Activated CD4-positive, alpha-beta T cell treated with anti-CD3 and anti-CD28 coated beads, Interleukin-2, Interleukin-4, amounts not matched to agents 100 ng/mL and 50 ng/mL, durations not matched to agents 16 hours and 8 hours (primary cell): ENCODE data around the gene ANKRD34B.
A peak's percentile ranks its signal among the peaks of the same experiment; 100 is the strongest.

Experiments used
- DNase-seq: peaks from one replicate; pipeline ENCODE4 v3.0.0-alpha.2; 2020; ENCODE audit warnings: low spot score

ANKRD34B gene

DNA sequence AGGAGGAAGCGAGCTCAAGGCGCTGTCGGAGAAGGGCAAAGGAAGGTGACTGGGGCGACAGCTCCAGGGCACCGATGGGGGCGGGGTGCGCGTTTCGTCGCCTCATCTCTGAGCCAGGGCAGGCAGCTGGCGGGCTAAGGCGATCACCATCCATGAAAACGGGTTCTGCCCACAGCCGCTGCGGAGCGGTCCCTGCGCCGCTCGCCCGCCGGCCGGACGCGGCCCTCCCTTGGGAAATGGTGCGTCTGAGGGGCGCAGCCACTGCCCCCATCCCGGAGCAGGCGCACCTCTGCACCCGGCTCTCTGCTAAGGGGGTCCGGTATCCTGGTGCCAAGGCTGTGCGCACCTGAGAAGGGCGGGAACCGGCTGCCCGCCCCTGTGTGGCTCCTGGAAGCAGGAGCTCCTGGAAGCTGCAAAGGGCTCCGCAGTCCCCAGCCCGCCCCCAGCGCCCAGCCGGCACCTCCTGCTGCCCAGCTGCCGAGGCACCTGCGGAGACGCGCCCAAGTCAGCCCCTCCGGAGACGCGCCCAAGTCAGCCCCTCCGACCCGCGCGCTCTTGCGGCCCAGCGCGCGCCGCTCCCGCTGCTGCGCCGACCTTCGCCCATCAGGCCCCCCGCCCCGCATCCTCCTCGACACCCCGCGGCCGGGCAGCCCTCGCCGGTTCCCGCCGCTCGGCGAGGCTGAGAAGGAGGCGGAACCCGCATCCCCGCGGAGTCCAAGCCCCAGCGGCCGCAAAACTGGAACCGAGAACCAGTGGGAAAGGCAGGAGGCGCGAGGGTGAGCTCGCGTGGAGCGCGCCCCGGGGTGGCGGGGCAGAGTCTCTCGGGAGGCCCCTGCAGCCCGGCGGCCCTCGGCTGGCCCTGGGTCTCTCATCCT, 757 bp downstream of the ANKRD34B start:
- DNase-seq, result no peak

DNA sequence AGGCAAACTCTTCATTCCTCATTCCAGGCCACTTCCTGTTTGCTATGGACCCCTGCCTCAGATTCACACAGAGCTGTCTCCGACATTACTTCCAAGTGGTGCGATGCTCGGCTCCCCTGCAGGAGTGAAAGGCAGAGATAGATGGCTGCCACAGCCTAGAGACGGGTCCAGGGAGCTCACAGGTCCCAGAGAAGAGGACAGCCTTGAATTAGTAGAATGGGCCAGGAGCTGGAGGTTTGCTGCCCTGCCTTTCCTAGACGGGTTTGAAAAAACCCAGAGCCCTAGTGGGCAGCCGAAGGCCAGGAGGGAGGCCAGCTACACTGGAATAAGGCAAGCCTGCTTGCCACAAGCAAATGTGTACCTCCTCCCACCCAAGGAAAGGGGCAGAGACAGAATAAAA, 1.8 kb downstream of the ANKRD34B start:
- no peak for DNase-seq

DNA sequence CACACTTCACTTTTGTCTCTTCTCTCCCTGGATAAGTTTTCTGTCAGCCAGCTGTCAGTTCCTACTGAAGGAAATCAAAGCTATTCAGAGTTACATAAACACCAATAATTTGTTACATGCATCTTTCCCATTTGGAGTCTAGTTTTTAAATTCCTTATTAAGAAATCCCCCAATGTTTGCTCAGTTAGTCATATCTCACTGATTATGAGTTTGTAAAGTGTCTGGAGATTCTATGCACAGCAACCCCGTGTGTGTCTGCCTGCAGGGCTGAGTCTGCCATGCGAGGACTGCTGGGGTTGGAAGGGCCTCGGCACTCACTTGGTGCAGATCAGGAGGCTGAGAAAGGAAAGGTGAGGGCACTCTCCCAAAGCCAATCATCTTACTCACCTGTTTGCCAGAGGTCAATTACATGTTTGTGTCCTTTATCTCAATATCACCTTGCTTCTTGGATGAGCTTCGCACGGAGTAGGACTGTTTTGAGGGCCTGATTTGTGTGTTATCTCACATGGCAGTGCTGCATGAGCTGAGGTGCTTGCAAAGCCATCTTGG, 3.3 kb downstream of the ANKRD34B start:
- DNase-seq, result no peak

DNA sequence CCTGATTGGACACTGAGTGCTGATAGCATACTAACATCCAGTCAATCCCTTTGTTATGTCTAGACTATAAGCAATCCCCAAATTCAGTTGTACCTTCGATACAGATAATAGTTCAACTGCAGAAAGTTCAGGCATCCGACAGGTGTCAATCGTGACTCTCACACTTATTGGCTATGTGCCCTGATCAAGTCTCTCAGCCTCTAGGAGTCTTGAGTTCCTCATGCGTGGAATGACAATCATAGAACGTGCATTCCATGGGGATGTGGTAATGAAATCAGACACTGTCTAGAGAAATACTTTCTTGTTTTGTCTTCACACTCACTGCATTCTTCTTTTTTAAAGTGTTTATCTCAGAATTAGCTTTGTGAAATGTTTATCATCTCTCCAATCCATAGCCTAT, 4.8 kb downstream of the ANKRD34B start:
- DNase-seq, result no peak

DNA sequence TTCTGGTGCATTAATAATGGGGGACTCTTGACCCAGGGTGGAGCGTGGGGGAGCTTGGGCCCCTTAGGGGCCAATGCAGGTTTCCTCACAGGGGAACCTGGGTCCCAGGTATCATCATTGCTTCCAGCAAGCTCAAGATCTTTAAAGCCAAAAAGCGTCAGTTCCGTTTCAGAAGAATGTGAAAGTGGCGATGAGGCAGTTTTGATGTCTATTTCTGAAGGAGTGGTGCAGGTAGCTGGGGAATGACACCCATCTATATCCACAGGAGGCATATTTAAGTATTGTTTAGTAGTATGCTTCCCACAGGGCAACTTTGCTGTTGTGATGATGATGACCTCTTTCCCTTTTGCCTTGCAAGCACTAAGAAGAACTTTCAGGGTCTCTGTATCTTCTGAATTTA, 10.8 kb downstream of the ANKRD34B start:
- DNase-seq, result no peak

DNA sequence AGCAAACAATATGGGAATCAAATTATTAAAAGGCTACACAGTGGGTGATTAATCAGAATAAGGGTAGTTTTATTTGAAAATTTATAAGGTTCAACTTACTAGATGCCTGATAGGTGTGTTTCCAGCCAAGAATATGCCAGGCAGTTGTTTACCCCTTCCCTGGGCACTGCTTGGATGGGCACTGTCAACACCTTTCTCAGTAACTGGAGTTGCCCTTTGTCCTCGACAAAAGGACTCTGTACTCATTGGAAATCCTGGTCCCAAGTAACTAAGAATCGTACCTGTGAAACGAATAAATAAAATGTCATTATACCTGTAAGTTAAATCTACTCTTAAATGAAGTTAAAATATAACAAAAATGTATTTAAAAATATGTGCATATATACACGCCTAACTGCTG, 15.0 kb downstream of the ANKRD34B start:
- DNase-seq, result no peak

DNA sequence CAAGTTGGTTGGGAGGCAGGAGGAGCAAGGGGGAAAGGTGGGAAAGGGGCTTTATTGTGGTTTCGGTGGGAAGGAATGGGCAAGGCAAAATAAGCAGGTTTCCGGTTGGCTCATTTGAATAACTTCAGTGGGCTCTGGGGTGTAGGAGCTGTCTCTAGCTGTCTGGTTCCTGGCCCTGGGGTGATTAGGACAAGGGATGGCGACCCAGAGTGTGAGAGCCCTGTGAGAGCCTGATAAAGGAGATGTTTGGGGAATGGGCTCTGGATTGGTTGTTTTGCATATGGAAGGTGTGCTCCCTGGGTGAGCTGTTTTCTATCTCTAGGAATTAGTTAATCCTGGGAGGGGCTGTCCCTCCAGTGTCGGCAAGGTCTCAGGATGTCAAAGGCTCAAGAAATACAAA, 15.4 kb downstream of the ANKRD34B start:
- no peak for DNase-seq

DNA sequence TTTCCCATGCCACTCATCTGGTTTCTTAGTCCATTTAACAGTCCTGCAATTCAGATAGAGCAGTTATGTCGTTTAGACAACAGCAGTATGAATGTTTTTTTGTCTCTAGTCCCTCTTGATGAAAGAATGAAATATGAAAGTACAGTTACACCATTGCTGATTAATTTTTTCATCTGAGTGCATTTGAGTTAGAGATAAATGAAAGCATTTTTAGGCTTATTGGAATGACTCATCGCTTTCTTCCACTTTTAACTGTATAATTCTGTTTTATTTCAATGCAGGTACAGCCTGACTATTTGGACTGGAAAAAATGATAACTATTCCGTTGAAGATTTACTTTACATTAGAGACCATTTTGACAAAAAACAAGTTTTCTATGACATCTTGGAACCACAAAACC, 28.7 kb downstream of the ANKRD34B start:
- DNase-seq, result peak; percentile 22

DNA sequence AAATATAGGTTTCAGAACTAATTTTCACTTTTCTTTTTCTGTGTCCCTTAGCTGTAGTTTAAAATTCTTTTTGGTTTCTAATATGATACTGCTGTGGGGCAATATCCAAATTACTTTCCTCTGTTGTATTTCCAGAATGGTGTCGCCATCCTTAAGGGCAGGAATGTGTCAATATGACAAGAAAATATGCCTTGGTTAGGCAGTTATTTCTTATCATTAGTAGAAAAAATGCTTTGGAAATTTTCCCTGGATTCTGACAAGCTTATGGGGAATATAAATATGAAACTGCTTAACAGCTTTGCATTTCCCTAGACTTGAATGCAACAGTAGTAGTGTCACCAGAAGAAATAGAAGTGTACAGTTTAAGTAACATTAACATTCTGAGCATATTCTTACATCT, 29.4 kb downstream of the ANKRD34B start:
- DNase-seq, result no peak

DNA sequence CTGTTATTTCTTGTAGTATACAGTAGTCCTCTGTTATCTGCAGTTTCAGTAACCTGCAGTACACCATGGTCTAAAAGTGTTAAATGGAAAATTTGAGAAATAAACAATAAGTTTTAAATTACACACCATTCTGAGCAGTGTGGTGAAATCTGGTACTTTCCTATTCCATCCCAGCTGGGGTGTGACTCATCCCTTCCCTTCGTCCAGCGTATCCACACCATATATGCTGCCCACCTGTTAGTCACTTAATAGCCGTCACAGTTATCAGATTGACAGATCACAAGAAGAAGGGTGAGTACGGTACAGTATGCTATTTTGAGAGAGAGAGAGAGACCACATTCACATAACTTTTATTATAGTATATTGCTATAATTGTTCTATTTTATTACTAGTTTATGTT, 53.3 kb downstream of the ANKRD34B start:
- DNase-seq, result peak; percentile 28

DNA sequence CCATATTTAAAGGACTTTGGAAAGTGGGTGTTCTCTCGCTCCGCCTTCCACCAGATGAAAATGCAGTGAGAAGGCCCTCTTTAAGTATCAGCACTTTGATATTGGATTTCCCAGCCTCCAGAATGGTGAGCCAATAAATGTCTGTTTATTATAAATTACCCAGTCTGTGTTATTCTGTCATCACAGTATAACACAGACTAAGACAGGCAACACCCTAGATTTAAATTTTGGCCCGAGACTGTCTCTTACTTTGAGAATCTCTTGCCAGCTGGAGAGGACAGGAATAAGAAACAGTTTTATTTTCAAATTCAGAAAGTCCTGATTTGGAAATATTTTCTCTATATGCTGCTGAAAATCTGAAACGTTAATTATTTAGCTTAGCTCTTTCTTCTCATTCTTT, 60.7 kb downstream of the ANKRD34B start:
- DNase-seq, result no peak

DNA sequence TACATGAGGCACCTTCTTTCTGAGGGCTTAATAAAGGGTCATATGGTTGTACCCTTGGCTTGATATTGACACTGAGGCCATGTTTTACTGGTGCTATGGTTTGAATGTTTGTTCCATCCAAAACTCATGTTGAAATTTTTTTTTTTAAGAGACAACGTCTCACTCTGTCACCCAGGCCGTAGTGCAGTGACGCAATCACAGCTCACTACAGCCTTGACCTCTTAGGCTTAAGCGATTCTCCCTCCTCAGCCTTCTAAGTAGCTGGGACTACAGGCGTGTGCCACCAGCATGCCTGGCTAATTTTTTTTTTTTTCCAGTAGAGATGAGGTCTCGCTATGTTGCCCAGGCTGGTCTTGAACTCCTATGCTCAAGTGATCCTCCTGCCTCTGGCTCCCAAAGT, 61.2 kb downstream of the ANKRD34B start:
- DNase-seq, result no peak

DNA sequence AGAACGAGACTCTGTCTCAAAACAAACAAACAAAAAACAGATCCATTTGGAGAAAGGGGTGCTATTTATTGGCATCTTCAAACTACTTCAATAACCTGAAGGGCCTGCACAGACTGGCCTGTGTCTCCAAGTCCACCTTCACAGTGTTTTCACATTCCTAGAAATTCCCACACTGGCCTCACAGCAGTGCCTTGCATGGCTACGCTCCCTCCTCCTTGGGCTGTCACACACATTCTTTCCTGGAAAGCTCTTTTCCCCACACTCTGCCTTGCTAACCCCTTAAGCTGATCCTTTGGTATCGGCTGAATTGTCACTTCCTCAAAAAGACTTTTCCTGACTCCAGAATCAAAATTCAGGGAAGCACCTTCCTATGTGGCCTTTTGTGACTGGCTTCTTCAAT, 62.4 kb downstream of the ANKRD34B start:
- no peak for DNase-seq
